Endodermal cell (in vitro differentiated cells): ENCODE data around the gene CACNA2D4. TPM values are rescaled to one million over a fixed set of nuclear protein-coding genes. Genes with fewer than 3 reads are reported as not detected.

Experiments
- DNase-seq: peaks from one replicate; pipeline ENCODE4 v3.0.0-alpha.2; 2017
- H3K27ac ChIP-seq: 2 replicates; pipeline ENCODE4 v1.5.1; 2013; ENCODE audit warnings: mild to moderate bottlenecking, low read depth, low read length, moderate library complexity
- H3K27me3 ChIP-seq: 2 replicates; pipeline ENCODE4 v1.6.1; 2013; ENCODE audit warnings: mild to moderate bottlenecking, low read length, moderate library complexity; ENCODE audit not compliant: insufficient read depth, control insufficient read depth, poor library complexity, severe bottlenecking
- H3K36me3 ChIP-seq: 2 replicates; pipeline ENCODE4 v1.7.0; 2013; ENCODE audit warnings: mild to moderate bottlenecking, low read length, moderate library complexity; ENCODE audit not compliant: control insufficient read depth, insufficient read depth
- H3K4me1 ChIP-seq: one replicate; pipeline ENCODE4 v1.7.0; 2013; ENCODE audit warnings: low read length; ENCODE audit not compliant: control insufficient read depth, insufficient read depth
- H3K4me3 ChIP-seq: 2 replicates; pipeline ENCODE4 v1.5.1; 2013; ENCODE audit warnings: mild to moderate bottlenecking, low read length, moderate library complexity
- H3K9ac ChIP-seq: 2 replicates; pipeline ENCODE4 v1.6.1; 2013; ENCODE audit warnings: mild to moderate bottlenecking, low read length, moderate library complexity; ENCODE audit not compliant: poor library complexity, severe bottlenecking; ENCODE audit errors: extremely low read depth
- H3K9me3 ChIP-seq: 2 replicates; pipeline ENCODE4 v1.6.1; 2013; ENCODE audit warnings: mild to moderate bottlenecking, low read length, moderate library complexity; ENCODE audit not compliant: control insufficient read depth
- H3K27ac Mint-ChIP-seq: 2 replicates; pipeline ENCODE4 v1.8.0; 2020; ENCODE audit warnings: mixed read lengths
- H3K27me3 Mint-ChIP-seq: 2 replicates; pipeline ENCODE4 v1.8.0; 2021; ENCODE audit warnings: mild to moderate bottlenecking, mixed read lengths; ENCODE audit not compliant: insufficient read depth
- H3K36me3 Mint-ChIP-seq: 2 replicates; pipeline ENCODE4 v1.8.0; 2020; ENCODE audit warnings: low read depth, mixed read lengths
- H3K4me1 Mint-ChIP-seq: 2 replicates; pipeline ENCODE4 v1.8.0; 2020; ENCODE audit warnings: mixed read lengths
- H3K4me3 Mint-ChIP-seq: 2 replicates; pipeline ENCODE4 v1.8.0; 2020; ENCODE audit warnings: mild to moderate bottlenecking, moderate library complexity, mixed read lengths
- H3K9me3 Mint-ChIP-seq: 2 replicates; pipeline ENCODE4 v1.8.0; 2020; ENCODE audit warnings: mild to moderate bottlenecking, mixed read lengths
- WGBS, 2 experiments: methylation state at CpG; one replicate each; pipeline versions ENCODE4 v1.1.5 to v1.1.7; 2013; ENCODE audit warnings: missing lambda C conversion rate in 2 of 2, mixed read lengths in 1 of 2; ENCODE audit not compliant: insufficient coverage in 1 of 2, insufficient read length in 1 of 2; 5-methylcytosine and 5-hydroxymethylcytosine counted together
- total RNA-seq, 2 donors: library from RNA; stranded (reverse); fragmentation: NEBNext Ultra II Directional in 1 of 2; extraction: Animal tissue kit (Norgen Biotek cat#: 25700) in 1 of 2; gene quantifications; 2 replicates in 1 of 2; 3 replicates in 1 of 2; pipeline ENCODE4 v1.2.1, GENCODE V29; 2021
- TF ChIP-seq, protein P1 (sequence below): fragments of 200-600 bp; sonication (generic); conservative IDR thresholded peaks from 2 replicates; pipeline ENCODE4 v1.5.0; 2021; ENCODE audit warnings: antibody characterized with exemption, mild to moderate bottlenecking

Gene CACNA2D4
- total RNA-seq, 2 donors from 2014 or later, result 4.3 to 5.7 TPM

DNA sequence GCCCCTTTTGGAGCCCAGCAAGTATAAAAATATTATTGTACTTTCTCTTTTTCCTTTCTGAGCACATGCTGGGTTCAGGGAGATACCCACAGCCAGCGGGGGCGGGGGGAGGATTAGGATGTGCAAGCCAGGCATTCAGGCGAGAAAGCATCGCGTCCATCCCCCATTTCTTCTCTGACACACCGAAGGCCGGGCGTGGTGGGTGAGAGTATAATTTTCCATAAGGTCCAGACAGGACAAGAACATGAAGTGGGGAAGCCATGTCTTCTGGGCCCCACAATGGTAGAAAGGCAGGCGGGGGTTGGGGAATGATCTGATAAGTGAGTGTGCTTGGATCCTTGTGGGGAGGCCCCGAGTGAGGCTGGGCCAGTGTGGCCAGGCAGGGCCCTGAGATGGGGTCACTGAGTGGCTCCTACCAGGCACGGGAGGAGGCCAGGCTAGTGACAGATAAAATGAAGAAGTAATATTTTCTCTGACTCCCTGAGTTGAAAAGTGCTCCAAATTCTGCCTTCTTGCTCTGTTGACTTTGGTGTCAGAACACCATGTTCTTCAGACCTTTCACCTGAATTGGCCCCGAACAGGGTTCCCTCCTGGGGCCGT is 108.8 kb downstream of the CACNA2D4 start:
- Mint-ChIP-seq H3K27me3 (peaks cover 5% of the 10 kb centered on the region), H3K36me3 (no peaks in the 10 kb centered on the region), H3K9me3 (no peaks in the 10 kb centered on the region), H3K4me1 (peaks cover under 1% of the 10 kb centered on the region), H3K4me3 (no peak overlapping the region), H3K27ac (no peak overlapping the region)
- Histone ChIP-seq H3K9ac (no peak overlapping the region), H3K36me3 (no peaks in the 10 kb centered on the region), H3K4me1 (no peaks in the 10 kb centered on the region), H3K27ac (no peak overlapping the region), H3K27me3 (no peaks in the 10 kb centered on the region), H3K4me3 (no peak overlapping the region), H3K9me3 (no peaks in the 10 kb centered on the region)
- TF ChIP-seq, protein P1, sequence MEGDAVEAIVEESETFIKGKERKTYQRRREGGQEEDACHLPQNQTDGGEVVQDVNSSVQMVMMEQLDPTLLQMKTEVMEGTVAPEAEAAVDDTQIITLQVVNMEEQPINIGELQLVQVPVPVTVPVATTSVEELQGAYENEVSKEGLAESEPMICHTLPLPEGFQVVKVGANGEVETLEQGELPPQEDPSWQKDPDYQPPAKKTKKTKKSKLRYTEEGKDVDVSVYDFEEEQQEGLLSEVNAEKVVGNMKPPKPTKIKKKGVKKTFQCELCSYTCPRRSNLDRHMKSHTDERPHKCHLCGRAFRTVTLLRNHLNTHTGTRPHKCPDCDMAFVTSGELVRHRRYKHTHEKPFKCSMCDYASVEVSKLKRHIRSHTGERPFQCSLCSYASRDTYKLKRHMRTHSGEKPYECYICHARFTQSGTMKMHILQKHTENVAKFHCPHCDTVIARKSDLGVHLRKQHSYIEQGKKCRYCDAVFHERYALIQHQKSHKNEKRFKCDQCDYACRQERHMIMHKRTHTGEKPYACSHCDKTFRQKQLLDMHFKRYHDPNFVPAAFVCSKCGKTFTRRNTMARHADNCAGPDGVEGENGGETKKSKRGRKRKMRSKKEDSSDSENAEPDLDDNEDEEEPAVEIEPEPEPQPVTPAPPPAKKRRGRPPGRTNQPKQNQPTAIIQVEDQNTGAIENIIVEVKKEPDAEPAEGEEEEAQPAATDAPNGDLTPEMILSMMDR, result no peak
- WGBS, 2 experiments, result 92 to 97% methylated on average over 11 to 13 of the region's 13 CpGs
- DNase-seq, result no peak

DNA sequence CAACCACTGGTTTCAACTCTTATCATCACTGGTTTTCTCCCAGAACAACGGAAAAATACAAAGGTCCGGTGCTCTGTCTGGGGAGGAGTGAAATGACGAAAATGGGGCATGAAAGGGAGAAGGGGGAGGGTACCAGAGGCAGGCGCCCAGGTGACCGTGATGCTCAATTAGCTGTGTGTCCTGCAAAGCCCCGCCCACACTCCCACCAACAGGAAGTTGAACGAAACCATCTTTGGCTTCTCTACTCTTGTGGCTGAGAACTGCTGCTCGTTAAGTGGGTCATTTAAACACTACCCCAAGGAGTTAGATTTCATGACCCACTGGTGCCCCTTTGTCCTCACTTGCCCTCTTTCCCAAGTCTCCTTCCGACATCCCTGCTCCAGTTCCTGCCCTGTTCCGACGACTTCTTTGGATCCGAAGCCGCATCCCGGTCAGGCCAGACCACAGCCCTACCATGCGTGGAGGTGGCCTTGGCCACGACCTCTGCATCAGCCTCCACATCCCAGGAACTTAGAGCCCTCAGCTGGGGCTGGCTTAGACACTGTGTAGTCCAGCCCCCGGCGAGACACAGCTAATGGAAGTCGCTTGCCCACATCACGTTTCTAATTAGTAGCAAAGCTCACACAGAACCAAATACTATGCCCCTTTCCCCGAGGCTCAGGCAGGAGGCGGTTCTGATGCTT is 109.5 kb downstream of the CACNA2D4 start:
- TF ChIP-seq, protein P1, result no peak
- Histone ChIP-seq H3K9ac (no peak overlapping the region), H3K4me3 (no peak overlapping the region), H3K36me3 (no peaks in the 10 kb centered on the region), H3K27ac (no peak overlapping the region), H3K27me3 (no peaks in the 10 kb centered on the region), H3K4me1 (no peaks in the 10 kb centered on the region), H3K9me3 (no peaks in the 10 kb centered on the region)
- Mint-ChIP-seq H3K4me3 (no peak overlapping the region), H3K27me3 (peaks cover 2% of the 10 kb centered on the region), H3K36me3 (no peaks in the 10 kb centered on the region), H3K9me3 (no peaks in the 10 kb centered on the region), H3K4me1 (peaks cover 2% of the 10 kb centered on the region), H3K27ac (no peak overlapping the region)
- WGBS, 2 experiments, result 92 to 93% methylated on average over 14 to 22 of the region's 22 CpGs
- no peak for DNase-seq

DNA sequence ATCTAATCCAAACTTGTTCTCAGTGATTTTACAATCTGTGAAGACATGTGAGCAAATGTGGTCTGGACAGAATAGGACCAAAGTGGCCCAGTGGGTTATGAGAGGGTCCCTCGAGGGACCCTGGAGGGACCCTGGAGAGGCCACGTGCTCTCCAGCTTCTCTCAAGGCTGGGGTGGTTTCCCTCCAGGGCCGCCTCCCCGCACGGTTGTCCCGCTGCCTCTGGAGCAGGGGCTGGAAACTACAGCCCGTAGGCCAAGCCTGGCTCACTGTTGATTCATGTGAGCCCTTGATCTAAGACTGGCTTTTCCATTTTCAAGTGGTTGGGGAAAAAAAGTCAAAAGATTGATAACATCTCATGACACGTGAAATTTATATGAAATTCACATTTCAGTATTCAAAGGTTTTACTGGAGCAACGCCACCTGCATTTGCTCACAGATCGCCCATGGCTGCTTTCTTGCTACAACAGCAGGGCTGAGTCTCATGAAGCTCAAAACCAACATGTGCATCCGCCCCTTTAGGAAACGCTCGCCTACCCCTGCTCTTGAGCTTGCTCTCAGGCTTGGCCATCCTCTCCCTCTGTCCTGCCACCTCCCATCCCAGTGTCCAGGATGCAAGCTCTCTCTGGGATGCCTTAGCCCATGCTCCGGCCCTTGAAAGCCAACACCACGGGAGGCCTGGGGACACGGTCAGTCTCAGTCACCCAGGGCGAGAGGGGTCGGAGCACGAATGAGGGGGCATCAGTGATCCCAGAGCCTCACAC is 110.2 kb downstream of the CACNA2D4 start:
- H3K4me1 ChIP-seq, result no peaks in the 10 kb centered on the region
- H3K27ac ChIP-seq, result no peak overlapping the region
- Mint-ChIP-seq H3K36me3 (no peaks in the 10 kb centered on the region), H3K27ac (no peak overlapping the region), H3K9me3 (no peaks in the 10 kb centered on the region), H3K4me1 (peaks cover 2% of the 10 kb centered on the region), H3K4me3 (no peak overlapping the region), H3K27me3 (no peaks in the 10 kb centered on the region)
- H3K9ac ChIP-seq, result no peak overlapping the region
- DNase-seq, result no peak
- no peak overlapping the region for H3K4me3 ChIP-seq
- H3K9me3 ChIP-seq, result no peaks in the 10 kb centered on the region
- H3K27me3 ChIP-seq, result no peaks in the 10 kb centered on the region
- H3K36me3 ChIP-seq, result no peaks in the 10 kb centered on the region
- 90 to 97% methylated on average over 13 to 19 of the region's 19 CpGs for WGBS, 2 experiments
- TF ChIP-seq, protein P1, result no peak
